Chondrocyte (in vitro differentiated cells): ENCODE results near the gene SPECC1L. TPM values are rescaled to one million over a fixed set of nuclear protein-coding genes. Genes with fewer than 3 reads are reported as not detected.
"Not testable (repeated sequence)": the region's sequence is repeated elsewhere in the genome, so short reads cannot be mapped to it uniquely, and the experiment has no call there.

Experiments
- DNase-seq: peaks from one replicate; pipeline ENCODE4 v3.0.0; 2021; ENCODE audit warnings: mixed read lengths, low spot score
- H3K27ac Mint-ChIP-seq: one replicate; pipeline ENCODE4 v1.8.0; 2021; ENCODE audit warnings: mild to moderate bottlenecking, moderate library complexity, mixed read lengths; ENCODE audit not compliant: unreplicated experiment
- H3K27me3 Mint-ChIP-seq: 2 replicates; pipeline ENCODE4 v1.8.0; 2021; ENCODE audit warnings: low read depth, mixed read lengths
- H3K36me3 Mint-ChIP-seq: 2 replicates; pipeline ENCODE4 v1.8.0; 2021; ENCODE audit warnings: low read depth, mixed read lengths
- H3K4me1 Mint-ChIP-seq: 2 replicates; pipeline ENCODE4 v1.8.0; 2021; ENCODE audit warnings: low read depth, mild to moderate bottlenecking, mixed read lengths
- H3K4me3 Mint-ChIP-seq: one replicate; pipeline ENCODE4 v1.8.0; 2021; ENCODE audit warnings: mild to moderate bottlenecking, moderate library complexity, mixed read lengths; ENCODE audit not compliant: unreplicated experiment
- H3K9me3 Mint-ChIP-seq: 2 replicates; pipeline ENCODE4 v1.8.0; 2021; ENCODE audit warnings: low read depth, mixed read lengths
- CTCF ChIP-seq: fragments of 200-600 bp; sonication (generic); IDR thresholded peaks from 2 replicates; pipeline ENCODE4 v1.5.0; 2021; ENCODE audit warnings: antibody characterized with exemption, mild to moderate bottlenecking, moderate library complexity
- total RNA-seq: library from RNA; stranded (reverse); gene quantifications from 3 replicates; pipeline ENCODE4 v1.2.1, GENCODE V29; 2021

The SPECC1L gene
- total RNA-seq, 1 donor from 2014 or later: 91.3 TPM

- H3K27me3 Mint-ChIP-seq, H3K36me3 Mint-ChIP-seq, H3K27ac Mint-ChIP-seq: not testable (repeated sequence)
These were observed 14.5 kb upstream of the SPECC1L start for GRCh38 chr22:24256136-24256535.

GRCh38 chr22:24256736-24257135, 13.9 kb upstream of the SPECC1L start:
- not testable (repeated sequence) for H3K27ac Mint-ChIP-seq, H3K4me3 Mint-ChIP-seq, H3K27me3 Mint-ChIP-seq, DNase-seq, H3K36me3 Mint-ChIP-seq, H3K9me3 Mint-ChIP-seq, H3K4me1 Mint-ChIP-seq

More at GRCh38 chr22:24256136-24256535, 14.5 kb upstream of the SPECC1L start:
- H3K4me1 Mint-ChIP-seq, DNase-seq, H3K9me3 Mint-ChIP-seq, H3K4me3 Mint-ChIP-seq: not testable (repeated sequence)

GRCh38 chr22:24259459-24259858, 11.2 kb upstream of the SPECC1L start:
- DNase-seq, H3K27me3 Mint-ChIP-seq, H3K9me3 Mint-ChIP-seq, H3K4me1 Mint-ChIP-seq, H3K4me3 Mint-ChIP-seq, H3K36me3 Mint-ChIP-seq: not testable (repeated sequence)
- H3K27ac Mint-ChIP-seq: peak overlapping the region; percentile 22
- peak; percentile 79 for TF ChIP-seq CTCF

- H3K9me3 Mint-ChIP-seq, H3K4me1 Mint-ChIP-seq, H3K4me3 Mint-ChIP-seq, H3K27ac Mint-ChIP-seq, DNase-seq, H3K36me3 Mint-ChIP-seq, H3K27me3 Mint-ChIP-seq: not testable (repeated sequence)
These were observed 8.4 kb upstream of the SPECC1L start for GRCh38 chr22:24262185-24262749.

- H3K27ac Mint-ChIP-seq, H3K9me3 Mint-ChIP-seq, H3K36me3 Mint-ChIP-seq: not testable (repeated sequence)
These were observed 7.2 kb upstream of the SPECC1L start for GRCh38 chr22:24263479-24263878.

GRCh38 chr22:24264329-24264896, 6.2 kb upstream of the SPECC1L start:
- peak overlapping the region; percentile 42 for H3K27ac Mint-ChIP-seq

More at GRCh38 chr22:24263479-24263878, 7.2 kb upstream of the SPECC1L start:
- not testable (repeated sequence) for H3K27me3 Mint-ChIP-seq, H3K4me3 Mint-ChIP-seq, DNase-seq, H3K4me1 Mint-ChIP-seq

GRCh38 chr22:24265734-24266133, 4.9 kb upstream of the SPECC1L start:
- peaks cover 9% of the 10 kb centered on the region for H3K4me1 Mint-ChIP-seq
- DNase-seq: no peak
- H3K4me3 Mint-ChIP-seq: no peak overlapping the region
- H3K27ac Mint-ChIP-seq: no peak overlapping the region
- TF ChIP-seq CTCF: no peak
- no peaks in the 10 kb centered on the region for H3K9me3 Mint-ChIP-seq
- no peaks in the 10 kb centered on the region for H3K36me3 Mint-ChIP-seq
- no peaks in the 10 kb centered on the region for H3K27me3 Mint-ChIP-seq

More at GRCh38 chr22:24264329-24264896, 6.2 kb upstream of the SPECC1L start:
- not testable (repeated sequence) for H3K9me3 Mint-ChIP-seq, H3K4me3 Mint-ChIP-seq, H3K27me3 Mint-ChIP-seq, H3K36me3 Mint-ChIP-seq, H3K4me1 Mint-ChIP-seq, DNase-seq

- peaks cover 11% of the 10 kb centered on the region for H3K4me1 Mint-ChIP-seq
- not testable (repeated sequence) for H3K36me3 Mint-ChIP-seq, H3K9me3 Mint-ChIP-seq, DNase-seq, H3K27me3 Mint-ChIP-seq, H3K4me3 Mint-ChIP-seq, H3K27ac Mint-ChIP-seq
These were observed 4.1 kb upstream of the SPECC1L start for GRCh38 chr22:24266495-24266894.
